ENCODE results near the gene NAT14. TPM values are rescaled to one million over a fixed set of nuclear protein-coding genes. Genes with fewer than 3 reads are reported as not detected.

Gene NAT14
- total and polyA plus RNA-seq, 4 experiments from 2014 or later = 2.6 to 3.2 (median 2.9) TPM

DNA sequence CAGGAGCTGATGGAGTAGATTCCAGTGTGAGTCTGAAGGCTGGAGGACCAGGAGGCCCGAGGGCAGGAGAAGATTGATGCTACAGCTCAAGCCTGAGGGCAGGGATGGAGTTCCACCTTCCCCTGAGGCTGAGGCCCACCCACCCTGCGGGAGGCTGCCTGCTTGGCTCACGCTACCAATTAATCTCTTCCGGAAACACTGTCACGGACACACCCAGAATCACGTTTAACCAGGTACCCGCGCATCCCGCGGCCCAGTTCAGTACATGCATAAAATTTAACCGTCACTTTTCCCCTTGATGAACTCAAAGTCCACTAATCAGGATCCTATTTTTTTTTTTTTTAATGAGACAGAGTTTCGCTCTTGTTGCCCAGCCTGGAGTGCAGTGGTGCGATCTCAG, 13.7 kb upstream of the NAT14 start:
- Mint-ChIP-seq H3K4me3 (peak overlapping the region in 1 of 8 donors; percentile 49), H3K27me3 (no peaks in the 10 kb centered on the region), H3K27ac (peak overlapping the region in 1 of 7 donors; percentile 62), H3K9me3 (no peaks in the 10 kb centered on the region), H3K36me3 (no peaks in the 10 kb centered on the region), H3K4me1 (peaks cover 2 to 20% (median 5%) of the 10 kb centered on the region in 4 donors)
- ChIA-PET CTCF (ENCODE audit: partially characterized antibody) (interaction anchor here (0.9 to 2.2 kb wide), 3 partner anchors 33 to 217 kb away, joined by 3 to 12 read pairs (median 4); no protein-coding TSS in a partner anchor), POLR2A (ENCODE audit: partially characterized antibody) (interaction anchor here (0.7 kb wide), 1 partner anchor 128 kb away, joined by 3 read pairs; the partner anchor contains the start of gene FIZ1)
- intact Hi-C loops (cut with micrococcal nuclease) = no loop called here
- H3K27me3 ChIP-seq (ENCODE audit: insufficient read depth, low read length) = no peaks in the 10 kb centered on the region
- no peaks in the 10 kb centered on the region for H3K9me3 ChIP-seq (ENCODE audit: control insufficient read depth in 1 of 2, low read length in 2 of 2)
- DNase-seq = no peak
- no peak overlapping the region for H3K27ac ChIP-seq (ENCODE audit: low read depth, low read length)
- H3K36me3 ChIP-seq (ENCODE audit: insufficient read depth, low read length) = no peaks in the 10 kb centered on the region
- H3K4me3 ChIP-seq (ENCODE audit: low read length in 2 of 2) = no peak overlapping the region
- peaks cover 7% of the 10 kb centered on the region for H3K4me1 ChIP-seq (ENCODE audit: insufficient read depth, low read length)

DNA sequence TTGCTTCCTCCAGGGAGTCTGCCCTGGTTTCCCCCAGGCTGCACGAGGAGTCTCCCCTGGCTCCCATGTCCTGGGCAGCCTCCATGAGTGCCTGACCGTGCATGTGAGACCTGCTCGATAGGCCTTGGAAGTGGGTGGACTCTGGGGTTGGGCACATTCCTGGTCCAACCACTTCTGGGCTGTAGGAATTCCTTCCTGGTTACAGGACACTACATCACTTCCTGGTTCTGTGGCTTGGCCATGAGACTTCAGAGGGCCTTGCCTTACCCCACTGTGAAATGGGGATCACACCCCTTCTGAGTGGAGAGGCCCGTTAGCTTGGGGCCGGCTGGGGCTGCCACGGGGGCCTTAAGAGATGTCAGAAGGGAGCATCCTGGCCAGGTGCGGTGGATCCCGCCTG, 12.5 kb upstream of the NAT14 start:
- Histone ChIP-seq H3K4me3 (ENCODE audit: low read length in 2 of 2) (no peak overlapping the region), H3K36me3 (ENCODE audit: insufficient read depth, low read length) (no peaks in the 10 kb centered on the region), H3K9me3 (ENCODE audit: control insufficient read depth in 1 of 2, low read length in 2 of 2) (no peaks in the 10 kb centered on the region), H3K27me3 (ENCODE audit: insufficient read depth, low read length) (no peaks in the 10 kb centered on the region), H3K27ac (ENCODE audit: low read depth, low read length) (no peak overlapping the region), H3K4me1 (ENCODE audit: insufficient read depth, low read length) (peaks cover 13% of the 10 kb centered on the region)
- Mint-ChIP-seq H3K4me1 (peaks cover 2 to 25% (median 11%) of the 10 kb centered on the region in 4 donors), H3K9me3 (no peaks in the 10 kb centered on the region), H3K4me3 (no peak overlapping the region), H3K36me3 (peaks cover 0 to 4% of the 10 kb centered on the region in 2 donors), H3K27me3 (no peaks in the 10 kb centered on the region), H3K27ac (no peak overlapping the region)
- intact Hi-C loops (cut with micrococcal nuclease) = no loop called here
- ChIA-PET CTCF (ENCODE audit: partially characterized antibody) (no interaction called here), POLR2A (ENCODE audit: partially characterized antibody) (no interaction called here)
- no peak for DNase-seq

DNA sequence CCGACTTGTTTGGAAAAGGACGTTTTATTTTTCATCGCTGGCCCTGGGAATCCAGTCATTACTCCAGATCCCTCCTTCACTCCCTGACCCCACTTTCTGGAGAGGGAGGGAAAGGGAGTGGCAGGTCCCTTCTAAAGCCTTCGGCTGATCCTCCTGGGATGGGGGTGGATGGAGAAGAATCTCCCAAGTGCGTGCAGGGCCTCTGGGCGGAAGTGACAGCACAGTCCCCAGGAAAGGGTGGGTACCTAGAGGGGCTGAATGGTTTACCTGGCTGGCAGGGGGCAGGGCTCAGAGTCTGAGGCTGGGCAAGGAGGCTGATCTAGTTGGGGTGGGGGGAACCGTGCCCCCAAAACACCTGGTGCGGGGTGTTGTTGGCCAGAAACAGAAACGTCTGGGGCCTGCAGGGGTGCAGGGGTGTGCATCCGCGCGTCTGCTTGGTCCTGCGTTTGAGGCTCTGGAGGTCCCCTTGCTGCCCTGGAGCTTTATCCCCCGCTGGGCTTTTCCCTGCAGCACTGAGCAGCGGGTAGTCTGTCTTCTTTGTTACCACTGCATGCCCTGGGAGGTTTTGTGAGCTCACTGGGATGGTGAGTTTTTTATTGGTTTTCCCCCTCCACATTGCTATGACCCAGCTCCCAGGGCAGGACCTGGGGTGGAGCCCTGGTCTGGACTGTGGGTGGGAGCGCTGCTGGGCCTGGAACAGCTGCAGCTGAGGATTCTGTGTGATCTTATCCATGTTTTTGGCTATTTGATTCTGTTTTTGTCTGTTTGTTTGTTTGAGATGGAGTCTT, 11.6 kb upstream of the NAT14 start:
- no peaks in the 10 kb centered on the region for H3K27me3 Mint-ChIP-seq
- H3K36me3 Mint-ChIP-seq = peaks cover 0 to 4% of the 10 kb centered on the region in 2 donors
- Histone ChIP-seq H3K4me3 (ENCODE audit: low read length in 2 of 2) (no peak overlapping the region), H3K27me3 (ENCODE audit: insufficient read depth, low read length) (no peaks in the 10 kb centered on the region), H3K36me3 (ENCODE audit: insufficient read depth, low read length) (no peaks in the 10 kb centered on the region), H3K9me3 (ENCODE audit: control insufficient read depth in 1 of 2, low read length in 2 of 2) (no peaks in the 10 kb centered on the region), H3K4me1 (ENCODE audit: insufficient read depth, low read length) (peaks cover 22% of the 10 kb centered on the region), H3K27ac (ENCODE audit: low read depth, low read length) (no peak overlapping the region)
- CTCF ChIA-PET (ENCODE audit: partially characterized antibody) = interaction anchor here (1.1 to 1.2 kb wide), 2 partner anchors 7 to 31 kb away, joined by 3 to 5 read pairs; no protein-coding TSS in a partner anchor
- no peak overlapping the region for H3K4me3 Mint-ChIP-seq
- DNase-seq = peak in 1 of 5 donors; percentile 22
- H3K9me3 Mint-ChIP-seq = no peaks in the 10 kb centered on the region
- intact Hi-C loops (cut with micrococcal nuclease) = no loop called here
- POLR2A ChIA-PET (ENCODE audit: partially characterized antibody) = interaction anchor here (1.4 kb wide), 1 partner anchor 66 kb away, joined by 4 read pairs; the partner anchor contains the start of gene UBE2S
- H3K27ac Mint-ChIP-seq = no peak overlapping the region
- peaks cover 6 to 28% (median 17%) of the 10 kb centered on the region in 4 donors for H3K4me1 Mint-ChIP-seq

DNA sequence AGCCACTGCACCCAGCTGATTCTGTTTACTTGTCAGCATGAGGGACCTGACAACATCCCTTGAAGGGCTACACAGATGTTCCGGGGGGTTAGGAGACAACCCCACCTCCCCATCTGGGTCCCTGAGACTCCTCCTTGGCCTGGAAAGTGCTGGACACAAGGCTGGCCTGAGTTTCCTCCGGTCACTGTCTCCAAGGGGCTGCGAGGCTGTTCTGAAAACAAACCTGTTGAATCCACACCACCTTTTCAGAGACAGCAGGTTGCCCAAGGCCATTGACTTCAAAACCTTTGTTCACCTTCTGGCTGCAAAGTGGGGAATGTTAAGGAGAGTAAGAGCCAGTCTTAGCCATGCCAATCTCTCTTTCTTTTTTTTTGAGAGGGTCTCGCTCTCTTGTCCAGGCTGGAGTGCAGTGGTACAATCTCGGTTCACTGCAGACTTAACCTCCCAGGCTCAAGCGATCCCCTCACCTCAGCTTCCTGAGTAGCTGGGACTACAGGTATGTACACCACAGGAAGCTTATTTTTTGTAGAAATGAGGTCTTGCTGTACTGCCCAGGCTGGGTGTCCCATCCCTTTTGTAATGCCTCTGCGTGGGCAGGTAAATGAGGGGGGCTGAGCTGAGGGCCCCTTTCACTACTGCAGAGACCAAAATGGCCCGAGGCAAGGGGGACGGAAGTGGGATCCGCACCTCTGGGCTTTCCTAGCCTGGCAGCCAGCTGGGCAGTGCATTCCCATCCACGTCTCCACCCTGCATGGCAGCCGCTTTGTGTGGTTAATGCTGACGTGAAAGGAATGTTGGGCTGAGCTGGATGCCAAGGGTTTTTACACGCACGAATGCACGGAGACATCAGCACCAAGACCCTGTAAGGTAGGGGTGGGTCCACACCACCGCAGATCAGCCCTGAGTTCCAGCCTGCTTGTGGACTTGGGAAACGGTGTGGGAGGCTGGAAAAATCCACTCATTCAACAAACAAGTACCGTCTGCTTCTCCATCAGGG, 10.4 kb upstream of the NAT14 start:
- Histone ChIP-seq H3K4me3 (ENCODE audit: low read length in 2 of 2) (no peak overlapping the region), H3K27ac (ENCODE audit: low read depth, low read length) (no peak overlapping the region), H3K27me3 (ENCODE audit: insufficient read depth, low read length) (no peaks in the 10 kb centered on the region), H3K36me3 (ENCODE audit: insufficient read depth, low read length) (no peaks in the 10 kb centered on the region), H3K9me3 (ENCODE audit: control insufficient read depth in 1 of 2, low read length in 2 of 2) (no peaks in the 10 kb centered on the region), H3K4me1 (ENCODE audit: insufficient read depth, low read length) (peaks cover 22% of the 10 kb centered on the region)
- peak in 1 of 5 donors; percentile 7 for DNase-seq
- Mint-ChIP-seq H3K4me1 (peaks cover 14 to 38% (median 25%) of the 10 kb centered on the region in 4 donors), H3K27me3 (no peaks in the 10 kb centered on the region), H3K36me3 (peaks cover 9 to 11% of the 10 kb centered on the region in 2 donors), H3K27ac (peak overlapping the region in 3 of 7 donors; percentile 12 to 94 (median 73)), H3K9me3 (no peaks in the 10 kb centered on the region), H3K4me3 (peak overlapping the region in 6 of 8 donors; percentile 5 to 88 (median 37))
- intact Hi-C loops (cut with micrococcal nuclease) = no loop called here
- ChIA-PET POLR2A (ENCODE audit: partially characterized antibody) (interaction anchor here (1.0 to 3.0 kb wide), 3 partner anchors 30 to 136 kb away, joined by 3 to 17 read pairs (median 4); partner anchors contain the start of gene UBE2S), CTCF (ENCODE audit: partially characterized antibody) (interaction anchor here (0.7 to 6.1 kb wide), 4 partner anchors 8 to 132 kb away, joined by 3 to 42 read pairs (median 4); no protein-coding TSS in a partner anchor)

DNA sequence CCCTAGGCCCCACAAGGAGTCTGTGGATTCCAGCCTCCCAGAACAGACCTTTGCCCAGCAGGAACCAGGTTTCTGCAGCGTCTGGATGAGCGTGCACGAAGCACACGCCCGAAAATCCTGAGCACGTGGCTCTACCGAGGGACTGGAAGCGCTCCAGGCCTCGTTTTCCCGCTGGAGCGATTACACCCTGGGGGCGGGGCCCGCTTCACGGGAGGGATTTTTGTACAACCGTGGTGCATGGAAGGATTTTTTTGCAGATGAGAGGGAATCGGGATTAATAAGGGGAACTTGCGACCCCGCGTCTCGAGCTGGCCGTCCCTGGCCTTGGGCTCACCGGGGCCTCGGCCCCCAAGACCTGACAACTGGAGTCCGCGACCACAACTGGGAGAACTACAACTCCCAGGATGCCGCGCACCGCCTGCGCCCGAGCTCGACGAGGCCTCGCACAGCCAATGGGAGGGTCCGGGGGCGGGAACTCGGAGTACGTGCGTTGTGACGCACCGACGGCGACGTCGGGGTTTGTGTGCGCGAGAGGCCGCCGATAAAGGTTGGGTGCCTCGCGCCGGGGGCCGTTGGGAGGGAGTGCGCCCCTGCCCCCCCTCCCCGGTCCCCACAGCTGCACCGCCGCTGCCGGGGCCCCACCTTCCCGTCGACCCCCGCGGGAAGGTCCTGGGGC, 8.8 kb upstream of the NAT14 start, which contains the start of gene ZNF628:
ZNF628 (plus strand) TSS at position 518 of the 676 bp plus-strand sequence. CDS start 3,294 bp downstream, outside the sequence.
- Mint-ChIP-seq H3K4me3 (peak within 1 kb of the TSS; percentile 88 to 93 (median 90)), H3K36me3 (peaks cover 14 to 15% of the 10 kb centered on the region in 2 donors), H3K27ac (peak within 1 kb of the TSS; percentile 90 to 97 (median 94)), H3K9me3 (no peaks in the 10 kb centered on the region), H3K27me3 (no peaks in the 10 kb centered on the region), H3K4me1 (peaks cover 19 to 42% (median 29%) of the 10 kb centered on the region in 4 donors)
- Histone ChIP-seq H3K9me3 (ENCODE audit: control insufficient read depth in 1 of 2, low read length in 2 of 2) (no peaks in the 10 kb centered on the region), H3K36me3 (ENCODE audit: insufficient read depth, low read length) (no peaks in the 10 kb centered on the region), H3K4me1 (ENCODE audit: insufficient read depth, low read length) (peaks cover 22% of the 10 kb centered on the region), H3K27ac (ENCODE audit: low read depth, low read length) (peak within 1 kb of the TSS; percentile 71), H3K27me3 (ENCODE audit: insufficient read depth, low read length) (no peaks in the 10 kb centered on the region), H3K4me3 (ENCODE audit: low read length in 2 of 2) (peak within 1 kb of the TSS; percentile 65 to 84)
- ChIA-PET CTCF (ENCODE audit: partially characterized antibody) (interaction anchor here (0.7 to 6.1 kb wide), 13 partner anchors 8 to 335 kb away, joined by 3 to 42 read pairs (median 4); partner anchors contain the start of genes ISOC2, KMT5C, ZNF784 and ZNF865), POLR2A (ENCODE audit: partially characterized antibody) (interaction anchor here (0.6 to 3.0 kb wide), 30 partner anchors 9 to 1013 kb away, joined by 3 to 36 read pairs (median 8); partner anchors contain the start of genes CCDC106, FIZ1, ISOC2 and KMT5C)
- intact Hi-C loops (cut with micrococcal nuclease) = loop anchor here (1.0 kb wide), 7 partner anchors 9 to 359 kb away; partner anchors contain the start of genes FIZ1, HSPBP1, ISOC2 and NAT14
- DNase-seq = peak; percentile 97 to 98 (median 97)

DNA sequence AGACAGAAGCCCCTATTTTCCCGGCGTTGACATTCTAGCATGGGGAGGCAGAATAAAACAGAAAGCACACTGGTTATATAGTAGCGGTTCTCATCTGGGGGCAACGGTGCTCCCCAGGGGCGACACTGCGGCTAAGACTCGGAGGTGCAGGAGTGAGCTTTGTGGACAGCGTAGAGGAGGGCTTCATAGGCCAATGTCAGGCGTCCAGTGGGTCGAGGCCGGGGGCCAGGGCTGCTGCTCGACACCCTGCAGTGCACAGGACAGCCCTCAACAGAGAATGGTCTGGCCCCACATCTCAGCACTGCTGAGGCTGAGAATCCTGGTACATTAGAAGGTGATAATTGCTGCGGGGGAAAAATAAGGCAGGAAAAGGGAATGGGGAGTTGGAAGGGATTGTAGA, 7.1 kb upstream of the NAT14 start:
- no peaks in the 10 kb centered on the region for H3K9me3 ChIP-seq (ENCODE audit: control insufficient read depth in 1 of 2, low read length in 2 of 2)
- H3K4me1 ChIP-seq (ENCODE audit: insufficient read depth, low read length) = peaks cover 22% of the 10 kb centered on the region
- peaks cover 19 to 42% (median 29%) of the 10 kb centered on the region in 4 donors for H3K4me1 Mint-ChIP-seq
- intact Hi-C loops (cut with micrococcal nuclease) = loop anchor here (1.0 kb wide), 1 partner anchor 139 kb away; the partner anchor contains the start of gene KMT5C
- peak overlapping the region; percentile 38 to 92 (median 61) for H3K4me3 Mint-ChIP-seq
- H3K27ac ChIP-seq (ENCODE audit: low read depth, low read length) = peak overlapping the region; percentile 71
- H3K9me3 Mint-ChIP-seq = no peaks in the 10 kb centered on the region
- peak in 1 of 5 donors; percentile 11 for DNase-seq
- H3K27me3 ChIP-seq (ENCODE audit: insufficient read depth, low read length) = no peaks in the 10 kb centered on the region
- ChIA-PET CTCF (ENCODE audit: partially characterized antibody) (interaction anchor here (1.5 to 6.1 kb wide), 3 partner anchors 8 to 27 kb away, joined by 3 to 42 read pairs (median 29); no protein-coding TSS in a partner anchor), POLR2A (ENCODE audit: partially characterized antibody) (interaction anchor here (1.0 to 3.0 kb wide), 5 partner anchors 26 to 159 kb away, joined by 3 to 22 read pairs (median 12); partner anchors contain the start of genes FIZ1, ZNF784 and ZNF865)
- no peak overlapping the region for H3K4me3 ChIP-seq (ENCODE audit: low read length in 2 of 2)
- H3K36me3 ChIP-seq (ENCODE audit: insufficient read depth, low read length) = no peaks in the 10 kb centered on the region
- H3K27me3 Mint-ChIP-seq = no peaks in the 10 kb centered on the region
- H3K36me3 Mint-ChIP-seq = peaks cover 14 to 15% of the 10 kb centered on the region in 2 donors
- H3K27ac Mint-ChIP-seq = peak overlapping the region in 6 of 7 donors; percentile 17 to 83 (median 58)
